ENCODE measurements around the gene TRAF1. TPM values are rescaled to one million over a fixed set of nuclear protein-coding genes. Genes with fewer than 3 reads are reported as not detected.

Gene TRAF1
- total RNA-seq, 2 experiments from 2014 or later, result 60.3 to 61.7 TPM

DNA sequence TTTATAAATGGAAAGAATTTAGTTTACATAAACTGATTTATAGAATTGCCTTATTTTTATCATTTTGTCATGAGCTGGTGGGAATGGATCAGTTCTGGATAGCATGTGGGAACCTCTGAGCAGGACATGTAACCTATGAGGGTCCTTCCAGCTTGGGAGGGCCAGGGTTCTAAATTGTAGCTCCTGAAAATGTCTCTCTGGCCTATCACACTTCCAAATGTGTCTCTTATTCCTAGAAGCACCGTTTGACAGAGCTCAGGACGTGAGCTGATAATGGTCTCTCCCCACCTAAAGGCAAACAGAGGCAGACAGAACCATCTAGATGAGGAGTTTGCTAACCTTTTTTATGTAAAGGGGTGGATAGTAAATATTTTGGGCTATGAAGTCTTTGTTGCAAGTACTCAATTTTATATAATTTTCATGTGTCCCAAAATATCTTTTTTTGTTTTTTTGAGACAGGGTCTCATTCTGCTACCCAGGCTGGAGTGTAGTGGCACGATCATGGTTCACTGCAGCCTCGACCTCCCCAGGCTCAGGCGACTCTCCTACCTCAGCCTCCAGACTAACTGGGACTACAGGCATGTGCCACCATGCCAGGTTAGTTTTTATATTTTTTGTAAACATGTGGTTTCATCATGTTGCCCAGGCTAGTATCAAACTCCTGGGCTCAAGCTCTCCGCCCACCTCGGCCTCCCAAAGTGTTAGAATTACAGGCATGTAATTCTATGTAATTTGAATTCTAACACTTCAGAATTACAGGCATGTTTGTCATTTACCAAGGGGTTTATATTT lies 4.0 kb downstream of the TRAF1 start:
- H3K27ac ChIP-seq (ENCODE audit: low read depth in 1 of 2, low read length in 2 of 2), result peak overlapping the region; percentile 98 to 100
- TF ChIP-seq, protein P1, sequence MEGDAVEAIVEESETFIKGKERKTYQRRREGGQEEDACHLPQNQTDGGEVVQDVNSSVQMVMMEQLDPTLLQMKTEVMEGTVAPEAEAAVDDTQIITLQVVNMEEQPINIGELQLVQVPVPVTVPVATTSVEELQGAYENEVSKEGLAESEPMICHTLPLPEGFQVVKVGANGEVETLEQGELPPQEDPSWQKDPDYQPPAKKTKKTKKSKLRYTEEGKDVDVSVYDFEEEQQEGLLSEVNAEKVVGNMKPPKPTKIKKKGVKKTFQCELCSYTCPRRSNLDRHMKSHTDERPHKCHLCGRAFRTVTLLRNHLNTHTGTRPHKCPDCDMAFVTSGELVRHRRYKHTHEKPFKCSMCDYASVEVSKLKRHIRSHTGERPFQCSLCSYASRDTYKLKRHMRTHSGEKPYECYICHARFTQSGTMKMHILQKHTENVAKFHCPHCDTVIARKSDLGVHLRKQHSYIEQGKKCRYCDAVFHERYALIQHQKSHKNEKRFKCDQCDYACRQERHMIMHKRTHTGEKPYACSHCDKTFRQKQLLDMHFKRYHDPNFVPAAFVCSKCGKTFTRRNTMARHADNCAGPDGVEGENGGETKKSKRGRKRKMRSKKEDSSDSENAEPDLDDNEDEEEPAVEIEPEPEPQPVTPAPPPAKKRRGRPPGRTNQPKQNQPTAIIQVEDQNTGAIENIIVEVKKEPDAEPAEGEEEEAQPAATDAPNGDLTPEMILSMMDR (IDR thresholded peaks at IDR 0.05), result no peak
- H3K27me3 Mint-ChIP-seq, result no peaks in the 10 kb centered on the region
- peak overlapping the region; percentile 100 for H3K27ac Mint-ChIP-seq
- no peaks in the 10 kb centered on the region for H3K9me3 Mint-ChIP-seq
- ATAC-seq (ENCODE audit: poor library complexity) (no peak), DNase-seq (no peak)
- no peaks in the 10 kb centered on the region for H3K27me3 ChIP-seq (ENCODE audit: control insufficient read depth in 1 of 2, insufficient read depth in 2 of 2, low read length in 2 of 2)
- H3K4me3 ChIP-seq (ENCODE audit: low read length), result peak overlapping the region; percentile 90
- intact Hi-C loops (cut with DNase I, micrococcal nuclease), result no loop called here
- H3K9me3 ChIP-seq (ENCODE audit: control insufficient read depth in 1 of 2, insufficient read depth in 1 of 2, low read length in 2 of 2), result peaks cover 0 to under 1% of the 10 kb centered on the region in 2 experiments
- H3K4me3 Mint-ChIP-seq, result peak overlapping the region; percentile 88
- CTCF ChIA-PET, result interaction anchor here (0.6 to 2.3 kb wide), 3 partner anchors 13 to 28 kb away, joined by 3 to 8 read pairs (median 4); no protein-coding TSS in a partner anchor
- H3K36me3 Mint-ChIP-seq (ENCODE audit: low read depth), result peaks cover 78% of the 10 kb centered on the region
- peaks cover 96% of the 10 kb centered on the region for H3K4me1 Mint-ChIP-seq (ENCODE audit: low read depth)
- H3K4me1 ChIP-seq (ENCODE audit: insufficient read depth, low read length), result peaks cover 99% of the 10 kb centered on the region
- H3K36me3 ChIP-seq (ENCODE audit: insufficient read depth, low read length), result peaks cover 65% of the 10 kb centered on the region
- POLR2A ChIA-PET, result interaction anchor here (2.1 to 21.8 kb wide), 5 partner anchors 8 to 76 kb away, joined by 7 to 1343 read pairs (median 45); partner anchors contain the start of gene PHF19

DNA sequence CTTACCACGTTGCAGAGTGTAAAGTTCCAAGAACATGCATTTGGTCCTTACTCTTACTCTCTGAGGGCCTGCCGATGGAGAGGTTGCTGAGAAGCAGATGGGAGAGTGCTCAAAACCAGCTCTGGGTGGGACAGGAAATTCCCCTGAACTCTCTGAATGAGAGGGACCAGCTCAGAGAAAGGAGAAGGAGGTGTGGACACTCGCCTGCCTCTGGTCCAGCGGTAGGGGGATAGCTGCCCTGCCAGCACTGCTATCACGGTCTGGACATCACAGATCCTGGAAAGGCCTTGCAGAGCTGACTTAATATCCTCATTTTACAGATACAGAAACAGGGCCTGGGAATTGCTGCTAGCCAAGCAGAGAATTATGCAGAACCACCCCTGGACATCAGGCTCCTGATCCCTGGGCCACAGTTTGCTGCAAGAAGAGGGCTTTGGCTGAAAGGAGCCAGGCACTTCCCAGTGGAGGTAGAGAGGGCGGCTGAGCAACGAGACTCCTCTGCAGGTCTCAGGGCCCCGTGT lies 4.9 kb downstream of the TRAF1 start:
- ChIA-PET POLR2A (interaction anchor here (1.0 to 21.8 kb wide), 7 partner anchors 8 to 77 kb away, joined by 3 to 1343 read pairs (median 7); partner anchors contain the start of gene PHF19), CTCF (interaction anchor here (0.9 to 1.1 kb wide), 2 partner anchors 30 to 43 kb away, joined by 3 read pairs; no protein-coding TSS in a partner anchor)
- TF ChIP-seq, protein P1 (IDR thresholded peaks at IDR 0.05), result no peak
- Histone ChIP-seq H3K4me3 (ENCODE audit: low read length) (peak overlapping the region; percentile 90), H3K4me1 (ENCODE audit: insufficient read depth, low read length) (peaks cover 99% of the 10 kb centered on the region), H3K27ac (ENCODE audit: low read depth in 1 of 2, low read length in 2 of 2) (peak overlapping the region; percentile 62 to 64), H3K36me3 (ENCODE audit: insufficient read depth, low read length) (peaks cover 73% of the 10 kb centered on the region), H3K9me3 (ENCODE audit: control insufficient read depth in 1 of 2, insufficient read depth in 1 of 2, low read length in 2 of 2) (peaks cover 0 to 3% of the 10 kb centered on the region in 2 experiments), H3K27me3 (ENCODE audit: control insufficient read depth in 1 of 2, insufficient read depth in 2 of 2, low read length in 2 of 2) (no peaks in the 10 kb centered on the region)
- DNase-seq (peak in 1 of 14 experiments; percentile 26), ATAC-seq (ENCODE audit: poor library complexity) (no peak)
- Mint-ChIP-seq H3K4me3 (peak overlapping the region; percentile 88), H3K9me3 (no peaks in the 10 kb centered on the region), H3K36me3 (ENCODE audit: low read depth) (peaks cover 87% of the 10 kb centered on the region), H3K27me3 (no peaks in the 10 kb centered on the region), H3K27ac (peak overlapping the region; percentile 100), H3K4me1 (ENCODE audit: low read depth) (peaks cover 96% of the 10 kb centered on the region)
- intact Hi-C loops (cut with DNase I, micrococcal nuclease), result no loop called here

DNA sequence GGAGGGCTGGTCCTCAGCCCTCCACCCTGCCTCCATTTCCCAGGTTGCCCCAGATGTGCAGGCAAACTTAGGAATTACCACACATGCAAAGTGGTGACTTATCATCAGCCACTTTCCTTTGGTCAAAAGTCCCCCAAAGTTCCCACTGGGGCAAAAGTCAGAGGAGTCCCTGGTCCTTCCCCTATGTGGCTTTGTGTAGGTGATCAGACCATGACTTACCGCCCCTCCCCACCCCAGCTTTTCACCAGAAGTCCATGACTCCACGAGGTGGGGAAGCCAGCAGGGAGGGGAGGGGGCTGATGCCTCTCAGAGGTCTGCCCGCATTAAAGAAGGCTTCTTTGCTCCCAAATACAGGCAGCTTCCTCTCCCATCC lies 5.8 kb downstream of the TRAF1 start:
- Histone ChIP-seq H3K4me3 (ENCODE audit: low read length) (peak overlapping the region; percentile 90), H3K9me3 (ENCODE audit: control insufficient read depth in 1 of 2, insufficient read depth in 1 of 2, low read length in 2 of 2) (peaks cover 0 to 3% of the 10 kb centered on the region in 2 experiments), H3K36me3 (ENCODE audit: insufficient read depth, low read length) (peaks cover 75% of the 10 kb centered on the region), H3K27me3 (ENCODE audit: control insufficient read depth in 1 of 2, insufficient read depth in 2 of 2, low read length in 2 of 2) (no peaks in the 10 kb centered on the region), H3K4me1 (ENCODE audit: insufficient read depth, low read length) (peaks cover 98% of the 10 kb centered on the region), H3K27ac (ENCODE audit: low read depth in 1 of 2, low read length in 2 of 2) (peak overlapping the region; percentile 62 to 64)
- TF ChIP-seq, protein P1 (IDR thresholded peaks at IDR 0.05), result no peak
- H3K9me3 Mint-ChIP-seq, result no peaks in the 10 kb centered on the region
- peaks cover 96% of the 10 kb centered on the region for H3K4me1 Mint-ChIP-seq (ENCODE audit: low read depth)
- CTCF ChIA-PET, result interaction anchor here (1.1 kb wide), 1 partner anchor 29 kb away, joined by 3 read pairs; no protein-coding TSS in a partner anchor
- POLR2A ChIA-PET, result interaction anchor here (0.7 to 21.8 kb wide), 8 partner anchors 9 to 127 kb away, joined by 3 to 1343 read pairs (median 4); partner anchors contain the start of genes FBXW2 and PHF19
- H3K27me3 Mint-ChIP-seq, result no peaks in the 10 kb centered on the region
- intact Hi-C loops (cut with DNase I, micrococcal nuclease), result no loop called here
- ATAC-seq (ENCODE audit: poor library complexity) (no peak), DNase-seq (peak in 2 of 14 experiments; percentile 55 to 65)
- peak overlapping the region; percentile 100 for H3K27ac Mint-ChIP-seq
- H3K36me3 Mint-ChIP-seq (ENCODE audit: low read depth), result peaks cover 86% of the 10 kb centered on the region
- H3K4me3 Mint-ChIP-seq, result peak overlapping the region; percentile 88

Measured in CD4-positive, alpha-beta T cell (primary cell).